HepG2 (cell line): ENCODE results near the gene RASSF4. TPM values are rescaled to one million over a fixed set of nuclear protein-coding genes. Genes with fewer than 3 reads are reported as not detected.

ENCODE experiments used
- CBX5 ChIP-seq: sonication (generic); formaldehyde crosslinking; IDR thresholded peaks from 2 replicates; pipeline ENCODE4 v1.4.0; 2020; ENCODE audit warnings: missing genetic modification reagents, borderline replicate concordance
- FOXP1 ChIP-seq, 2 experiments: fragments of 450-650 bp in 1 of 2; IDR thresholded peaks; 2 replicates each; pipeline ENCODE4 v1.6.1; 2017 to 2018; ENCODE audit warnings: antibody characterized with exemption in 1 of 2
- MBD4 ChIP-seq: IDR thresholded peaks from 2 replicates; pipeline ENCODE4 v1.6.1; 2012; ENCODE audit warnings: low read length, inconsistent platforms, borderline replicate concordance
- MLX ChIP-seq: IDR thresholded peaks from 2 replicates; pipeline ENCODE4 v1.6.1; 2016
- NFE2L2 ChIP-seq: fragments of 150-350 bp; IDR thresholded peaks from 2 replicates; pipeline ENCODE4 v1.6.1; 2014; ENCODE audit warnings: low read length
- SMAD1 ChIP-seq: sonication (generic); formaldehyde crosslinking; IDR thresholded peaks from 2 replicates; pipeline ENCODE4 v1.4.0; 2020; ENCODE audit warnings: missing genetic modification reagents, low read depth, mild to moderate bottlenecking, borderline replicate concordance
- SMYD3 ChIP-seq: sonication (generic); formaldehyde crosslinking; IDR thresholded peaks from 2 replicates; pipeline ENCODE4 v1.8.1; 2023; ENCODE audit warnings: mild to moderate bottlenecking, missing genetic modification reagents
- ZBTB21 ChIP-seq: sonication (generic); formaldehyde crosslinking; IDR thresholded peaks from 2 replicates; pipeline ENCODE4 v1.4.0; 2020; ENCODE audit warnings: missing genetic modification reagents
- ZMYM2 ChIP-seq: sonication (generic); formaldehyde crosslinking; IDR thresholded peaks from 2 replicates; pipeline ENCODE4 v1.8.0; 2022; ENCODE audit warnings: mild to moderate bottlenecking, missing genetic modification reagents
- ZNF282 ChIP-seq: fragments of 450-650 bp; IDR thresholded peaks from 2 replicates; pipeline ENCODE4 v1.6.1; 2018; ENCODE audit not compliant: partially characterized antibody
- ZNF33A ChIP-seq: sonication (generic); formaldehyde crosslinking; IDR thresholded peaks from 2 replicates; pipeline ENCODE4 v1.5.1; 2020; ENCODE audit warnings: missing genetic modification reagents, mild to moderate bottlenecking, moderate library complexity, borderline replicate concordance
- ZNF569 ChIP-seq: sonication (generic); formaldehyde crosslinking; IDR thresholded peaks from 2 replicates; pipeline ENCODE4 v1.5.0; 2020; ENCODE audit warnings: mild to moderate bottlenecking, missing genetic modification reagents, moderate library complexity, borderline replicate concordance
- ZNF776 ChIP-seq: sonication (generic); formaldehyde crosslinking; IDR thresholded peaks from 2 replicates; pipeline ENCODE4 v1.4.0; 2020; ENCODE audit warnings: mild to moderate bottlenecking, missing genetic modification reagents
- polyA plus RNA-seq, 8 experiments: library from polyadenylated mRNA; depleted of rRNA in 3 of 8; stranded (reverse) in 7 of 8; unstranded in 1 of 8; fragments of >200 nt; fragmentation: Illumina TruSeq in 4 of 8; extraction: Trizol in 4 of 8; gene quantifications; 2 replicates each; pipeline versions ENCODE4 v1.2.1 to v1.2.3, GENCODE V29; 2011 to 2016; ENCODE audit warnings: low read depth in 4 of 8, missing spikeins in 1 of 8, mixed read lengths in 1 of 8; ENCODE audit not compliant: insufficient read depth in 1 of 8
- total RNA-seq, 5 experiments: library from RNA; depleted of rRNA; stranded (reverse); fragments of >200 nt; fragmentation: Illumina TruSeq; extraction: Trizol; gene quantifications; 2 replicates each; pipeline ENCODE4 v1.2.3, GENCODE V29; 2016; ENCODE audit warnings: low read depth in 1 of 5
- TF ChIP-seq, protein P1 (sequence below): sonication (generic); formaldehyde crosslinking; IDR thresholded peaks from 2 replicates; pipeline ENCODE4 v1.5.0; 2020; ENCODE audit warnings: mild to moderate bottlenecking, missing genetic modification reagents
- TF ChIP-seq, protein P2 (sequence below): sonication (generic); formaldehyde crosslinking; IDR thresholded peaks from 2 replicates; pipeline ENCODE4 v1.8.0; 2022; ENCODE audit warnings: mild to moderate bottlenecking, missing genetic modification reagents; ENCODE audit not compliant: insufficient replicate concordance
- TF ChIP-seq, protein P3 (sequence below), 2 experiments: sonication (generic) in 1 of 2; formaldehyde crosslinking in 1 of 2; IDR thresholded peaks; 2 replicates each; pipeline versions ENCODE4 v1.5.1 to v1.6.1; 2011 to 2020; ENCODE audit warnings: borderline replicate concordance in 1 of 2, low read depth in 1 of 2, low read length in 1 of 2, mild to moderate bottlenecking in 1 of 2, missing genetic modification reagents in 1 of 2, moderate library complexity in 1 of 2
- TF ChIP-seq, protein P4 (sequence below): sonication (generic); formaldehyde crosslinking; IDR thresholded peaks from 2 replicates; pipeline ENCODE4 v1.8.1; 2023; ENCODE audit warnings: mild to moderate bottlenecking, missing genetic modification reagents, borderline replicate concordance
- TF ChIP-seq, protein P5 (sequence below): sonication (generic); formaldehyde crosslinking; IDR thresholded peaks from 2 replicates; pipeline ENCODE4 v1.5.0; 2020; ENCODE audit warnings: missing genetic modification reagents, mild to moderate bottlenecking, borderline replicate concordance
- TF ChIP-seq, protein P6 (sequence below): sonication (generic); formaldehyde crosslinking; IDR thresholded peaks from 2 replicates; pipeline ENCODE4 v1.5.0; 2020; ENCODE audit warnings: missing genetic modification reagents

Gene RASSF4
- total and polyA plus RNA-seq, 2 of the 13 experiments (the other 11 are each of a cell fraction or from before 2014, with no cell fraction given) = 34.0 to 51.7 TPM

GRCh38 chr10:44977287-44978212, 17.9 kb downstream of the RASSF4 start (continued):
- TF ChIP-seq ZMYM2 (no peak), ZNF282 (no peak), NFE2L2 (no peak), ZNF569 (CRISPR knock-in tag) (no peak), FOXP1 (IDR thresholded peaks at IDR 0.05) (no peak), FOXP1 (CRISPR knock-in tag; IDR thresholded peaks at IDR 0.05) (no peak), CBX5 (CRISPR knock-in tag) (no peak; the same call in 1 of the 2 replicates), ZNF776 (CRISPR knock-in tag) (no peak; the same call in 1 of the 2 replicates), ZNF33A (CRISPR knock-in tag) (peak; percentile 32; the same call in 1 of the 2 replicates), SMAD1 (CRISPR knock-in tag) (no peak), MLX (CRISPR knock-in tag) (no peak), SMYD3 (CRISPR knock-in tag) (no peak; the same call in 1 of the 2 replicates), ZBTB21 (CRISPR knock-in tag) (no peak), MBD4 (no peak)
- TF ChIP-seq, protein P1, sequence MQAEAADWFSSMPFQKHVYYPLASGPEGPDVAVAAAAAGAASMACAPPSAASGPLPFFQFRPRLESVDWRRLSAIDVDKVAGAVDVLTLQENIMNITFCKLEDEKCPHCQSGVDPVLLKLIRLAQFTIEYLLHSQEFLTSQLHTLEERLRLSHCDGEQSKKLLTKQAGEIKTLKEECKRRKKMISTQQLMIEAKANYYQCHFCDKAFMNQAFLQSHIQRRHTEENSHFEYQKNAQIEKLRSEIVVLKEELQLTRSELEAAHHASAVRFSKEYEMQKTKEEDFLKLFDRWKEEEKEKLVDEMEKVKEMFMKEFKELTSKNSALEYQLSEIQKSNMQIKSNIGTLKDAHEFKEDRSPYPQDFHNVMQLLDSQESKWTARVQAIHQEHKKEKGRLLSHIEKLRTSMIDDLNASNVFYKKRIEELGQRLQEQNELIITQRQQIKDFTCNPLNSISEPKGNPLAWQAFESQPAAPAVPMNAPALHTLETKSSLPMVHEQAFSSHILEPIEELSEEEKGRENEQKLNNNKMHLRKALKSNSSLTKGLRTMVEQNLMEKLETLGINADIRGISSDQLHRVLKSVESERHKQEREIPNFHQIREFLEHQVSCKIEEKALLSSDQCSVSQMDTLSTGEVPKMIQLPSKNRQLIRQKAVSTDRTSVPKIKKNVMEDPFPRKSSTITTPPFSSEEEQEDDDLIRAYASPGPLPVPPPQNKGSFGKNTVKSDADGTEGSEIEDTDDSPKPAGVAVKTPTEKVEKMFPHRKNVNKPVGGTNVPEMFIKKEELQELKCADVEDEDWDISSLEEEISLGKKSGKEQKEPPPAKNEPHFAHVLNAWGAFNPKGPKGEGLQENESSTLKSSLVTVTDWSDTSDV (CRISPR knock-in tag) = no peak
- TF ChIP-seq, protein P2, sequence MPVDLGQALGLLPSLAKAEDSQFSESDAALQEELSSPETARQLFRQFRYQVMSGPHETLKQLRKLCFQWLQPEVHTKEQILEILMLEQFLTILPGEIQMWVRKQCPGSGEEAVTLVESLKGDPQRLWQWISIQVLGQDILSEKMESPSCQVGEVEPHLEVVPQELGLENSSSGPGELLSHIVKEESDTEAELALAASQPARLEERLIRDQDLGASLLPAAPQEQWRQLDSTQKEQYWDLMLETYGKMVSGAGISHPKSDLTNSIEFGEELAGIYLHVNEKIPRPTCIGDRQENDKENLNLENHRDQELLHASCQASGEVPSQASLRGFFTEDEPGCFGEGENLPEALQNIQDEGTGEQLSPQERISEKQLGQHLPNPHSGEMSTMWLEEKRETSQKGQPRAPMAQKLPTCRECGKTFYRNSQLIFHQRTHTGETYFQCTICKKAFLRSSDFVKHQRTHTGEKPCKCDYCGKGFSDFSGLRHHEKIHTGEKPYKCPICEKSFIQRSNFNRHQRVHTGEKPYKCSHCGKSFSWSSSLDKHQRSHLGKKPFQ (CRISPR knock-in tag) = peak; percentile 64
- TF ChIP-seq, protein P3, sequence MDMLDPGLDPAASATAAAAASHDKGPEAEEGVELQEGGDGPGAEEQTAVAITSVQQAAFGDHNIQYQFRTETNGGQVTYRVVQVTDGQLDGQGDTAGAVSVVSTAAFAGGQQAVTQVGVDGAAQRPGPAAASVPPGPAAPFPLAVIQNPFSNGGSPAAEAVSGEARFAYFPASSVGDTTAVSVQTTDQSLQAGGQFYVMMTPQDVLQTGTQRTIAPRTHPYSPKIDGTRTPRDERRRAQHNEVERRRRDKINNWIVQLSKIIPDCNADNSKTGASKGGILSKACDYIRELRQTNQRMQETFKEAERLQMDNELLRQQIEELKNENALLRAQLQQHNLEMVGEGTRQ (IDR thresholded peaks at IDR 0.05; ENCODE audit: low read depth, low read length) = no peak
- TF ChIP-seq, protein P3 (CRISPR knock-in tag; IDR thresholded peaks at IDR 0.05; ENCODE audit: borderline replicate concordance) = no peak
- TF ChIP-seq, protein P4, sequence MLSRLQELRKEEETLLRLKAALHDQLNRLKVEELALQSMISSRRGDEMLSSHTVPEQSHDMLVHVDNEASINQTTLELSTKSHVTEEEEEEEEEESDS (CRISPR knock-in tag) = peak; percentile 23
- TF ChIP-seq, protein P5, sequence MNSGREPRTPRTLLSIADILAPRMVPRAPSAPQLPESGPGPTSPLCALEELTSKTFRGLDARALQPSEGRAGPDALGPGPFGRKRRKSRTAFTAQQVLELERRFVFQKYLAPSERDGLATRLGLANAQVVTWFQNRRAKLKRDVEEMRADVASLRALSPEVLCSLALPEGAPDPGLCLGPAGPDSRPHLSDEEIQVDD (CRISPR knock-in tag) = 0 out of 2 replicates have a peak, but pooled peaks have one; percentile 35
- TF ChIP-seq, protein P6, sequence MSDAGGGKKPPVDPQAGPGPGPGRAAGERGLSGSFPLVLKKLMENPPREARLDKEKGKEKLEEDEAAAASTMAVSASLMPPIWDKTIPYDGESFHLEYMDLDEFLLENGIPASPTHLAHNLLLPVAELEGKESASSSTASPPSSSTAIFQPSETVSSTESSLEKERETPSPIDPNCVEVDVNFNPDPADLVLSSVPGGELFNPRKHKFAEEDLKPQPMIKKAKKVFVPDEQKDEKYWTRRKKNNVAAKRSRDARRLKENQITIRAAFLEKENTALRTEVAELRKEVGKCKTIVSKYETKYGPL (CRISPR knock-in tag) = no peak
